GM18511 (cell line): ENCODE measurements around the gene C1orf116.

ENCODE experiments used
- ATAC-seq: cut with Tn5 transposase; IDR thresholded peaks from one replicate; pipeline ENCODE4 v1.9.1; 2021; ENCODE audit warnings: mild to moderate bottlenecking, moderate library complexity; ENCODE audit not compliant: unreplicated experiment

The C1orf116 gene

GRCh38 chr1:207035877-207036551, 3.5 kb upstream of the C1orf116 start:
- ATAC-seq = no peak

GRCh38 chr1:207034998-207035397, 2.4 kb upstream of the C1orf116 start:
- ATAC-seq = no peak

- no peak for ATAC-seq
These were observed 1.7 kb upstream of the C1orf116 start for GRCh38 chr1:207034208-207034607.

- ATAC-seq = no peak
These were observed 746 bp upstream of the C1orf116 start for GRCh38 chr1:207033302-207033701.

GRCh38 chr1:207031632-207032264, 808 bp downstream of the C1orf116 start:
- no peak for ATAC-seq

- ATAC-seq = no peak
These were observed 1.5 kb downstream of the C1orf116 start for GRCh38 chr1:207031016-207031415.

- ATAC-seq = no peak
These were observed 2.0 kb downstream of the C1orf116 start for GRCh38 chr1:207030522-207031009.

- ATAC-seq = no peak
These were observed 2.6 kb downstream of the C1orf116 start for GRCh38 chr1:207029701-207030521.

- ATAC-seq = no peak
These were observed 3.5 kb downstream of the C1orf116 start for GRCh38 chr1:207028884-207029650.

- no peak for ATAC-seq
These were observed 4.6 kb downstream of the C1orf116 start for GRCh38 chr1:207027921-207028320.

- no peak for ATAC-seq
These were observed 5.3 kb downstream of the C1orf116 start for GRCh38 chr1:207027206-207027777.

GRCh38 chr1:207026104-207026534, 6.4 kb downstream of the C1orf116 start:
- ATAC-seq = no peak

- ATAC-seq = no peak
These were observed 7.2 kb downstream of the C1orf116 start for GRCh38 chr1:207025146-207025880.

- no peak for ATAC-seq
These were observed 8.1 kb downstream of the C1orf116 start for GRCh38 chr1:207024202-207025145.

- no peak for ATAC-seq
These were observed 9.4 kb downstream of the C1orf116 start for GRCh38 chr1:207022996-207023679.

- no peak for ATAC-seq
These were observed 10.5 kb downstream of the C1orf116 start for GRCh38 chr1:207021876-207022596.

- no peak for ATAC-seq
These were observed 11.3 kb downstream of the C1orf116 start for GRCh38 chr1:207021139-207021861.
